Measurements from ENCODE around the gene ARFGEF3.

The ARFGEF3 gene

GRCh38 chr6:138372711-138373463 is 211.1 kb downstream of the ARFGEF3 start:
- no peak for DNase-seq

DNA sequence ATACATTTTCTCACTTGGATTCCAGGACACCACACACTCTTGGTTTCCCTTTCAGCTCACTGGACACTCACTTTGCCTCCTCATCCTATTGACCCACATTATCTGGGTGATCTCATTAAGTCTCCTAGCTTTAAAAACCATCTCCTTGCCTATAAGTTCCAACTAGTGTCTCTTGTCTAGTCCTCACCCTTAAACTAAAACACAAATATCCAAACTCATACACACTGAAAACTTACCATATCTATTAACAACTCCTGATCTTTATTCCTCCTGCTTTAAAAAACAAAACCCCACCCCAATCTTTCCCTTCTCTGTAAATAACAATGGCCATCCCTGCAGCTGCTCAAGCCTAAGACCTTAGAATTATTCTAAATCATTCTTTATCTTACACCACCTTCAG is 212.5 kb downstream of the ARFGEF3 start:
- DNase-seq = no peak

GRCh38 chr6:138374815-138375214 is 213.1 kb downstream of the ARFGEF3 start:
- DNase-seq = no peak

DNA sequence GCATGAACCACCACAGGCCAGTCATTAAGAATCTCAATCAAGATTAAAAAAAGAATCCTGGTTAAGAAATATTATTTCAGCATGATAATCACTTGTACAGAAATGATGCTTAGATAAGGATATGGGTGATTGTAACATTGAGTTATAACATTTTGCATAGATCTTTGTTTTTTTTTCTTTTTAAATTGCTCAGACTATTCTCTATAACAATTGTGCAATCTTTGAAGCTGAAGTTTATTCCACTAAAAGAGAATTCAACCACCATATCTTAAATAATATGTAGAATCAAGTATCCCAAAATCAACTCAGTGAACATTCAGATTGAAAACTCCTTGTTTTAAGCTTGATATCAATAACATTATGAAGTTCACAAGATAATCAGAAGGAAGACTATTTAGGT is 215.3 kb downstream of the ARFGEF3 start:
- no peak for DNase-seq

GRCh38 chr6:138377844-138378243 is 216.1 kb downstream of the ARFGEF3 start, which contains the start of gene SMIM28:
TSS of gene SMIM28 (plus strand) at chr6:138377905. CDS start at chr6:138378073, 168 bp downstream.
- DNase-seq = no peak

DNA sequence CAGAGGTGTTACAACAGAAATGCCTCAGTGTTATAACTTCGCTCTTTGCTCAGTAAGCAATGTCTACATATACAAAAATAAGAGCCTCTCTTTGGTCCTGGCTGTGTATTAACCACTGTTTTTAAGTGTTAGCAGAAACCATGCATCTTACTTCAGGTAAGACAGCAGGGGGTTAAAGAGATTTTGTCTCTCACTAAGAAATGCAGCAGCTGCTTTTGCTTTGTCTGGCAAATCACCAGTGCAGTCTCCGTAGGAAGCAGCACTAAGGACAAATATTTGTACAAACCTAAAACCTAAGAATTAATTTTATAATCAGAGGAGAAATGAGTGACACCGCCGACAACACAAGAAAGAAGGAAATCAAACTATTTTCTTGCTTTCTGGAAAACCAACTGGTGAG is 216.7 kb downstream of the ARFGEF3 start:
- DNase-seq = no peak

DNA sequence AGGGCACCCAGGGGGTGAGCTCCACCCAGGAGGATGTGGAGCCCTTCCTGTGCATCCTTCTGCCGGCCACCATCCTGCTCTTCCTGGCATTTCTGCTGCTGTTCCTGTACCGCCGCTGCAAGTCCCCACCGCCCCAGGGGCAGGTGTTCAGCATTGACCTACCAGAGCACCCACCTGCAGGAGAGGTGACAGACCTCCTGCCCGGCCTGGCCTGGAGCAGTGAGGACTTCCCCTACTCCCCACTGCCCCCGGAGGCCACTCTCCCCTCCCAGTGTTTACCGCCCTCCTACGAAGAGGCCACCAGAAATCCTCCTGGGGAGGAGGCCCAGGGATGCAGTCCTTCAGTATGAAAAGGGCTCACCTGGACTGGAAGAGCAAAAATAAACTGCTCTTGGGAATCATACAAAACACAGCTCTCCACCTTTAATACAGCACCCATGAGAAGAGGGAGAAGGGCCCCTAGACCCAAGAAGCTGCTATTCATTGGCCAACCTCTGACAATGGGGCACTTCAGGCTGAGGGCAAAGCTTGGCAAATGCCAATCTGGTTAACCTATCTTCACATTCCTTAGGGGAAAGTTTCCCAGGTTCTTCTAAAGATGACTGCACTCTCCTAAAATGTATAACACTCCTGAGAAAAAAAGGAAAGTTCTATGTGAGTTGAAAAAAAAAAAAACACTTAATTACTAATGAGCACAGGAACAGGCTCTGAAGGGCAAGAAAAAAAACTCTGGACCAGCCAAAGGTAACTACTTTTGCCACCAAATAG is 220.9 kb downstream of the ARFGEF3 start:
- DNase-seq = no peak

GRCh38 chr6:138383776-138384175 is 222.0 kb downstream of the ARFGEF3 start:
- DNase-seq = no peak

DNA sequence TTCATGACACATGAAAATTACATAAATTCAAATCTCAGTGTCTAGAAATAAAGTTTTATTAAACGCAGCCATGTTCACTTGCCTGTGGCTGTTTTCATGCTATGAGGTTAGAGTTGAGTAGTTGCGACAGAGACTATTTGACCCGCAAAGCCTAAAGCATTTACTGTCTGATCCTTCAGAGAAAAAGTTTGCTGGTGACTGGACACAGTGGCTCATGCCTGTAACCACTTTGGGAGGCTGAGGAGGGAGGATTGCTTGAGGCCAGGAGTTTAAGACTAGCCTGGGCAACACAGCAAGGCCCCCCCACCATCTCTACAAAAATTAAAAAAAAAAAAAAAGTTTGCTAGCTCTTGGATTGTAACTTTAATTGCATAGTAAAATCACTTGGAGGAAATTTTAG is 225.2 kb downstream of the ARFGEF3 start:
- no peak for DNase-seq

- no peak for DNase-seq
Observed at GRCh38 chr6:138387577-138388368, 226.0 kb downstream of the ARFGEF3 start.

DNA sequence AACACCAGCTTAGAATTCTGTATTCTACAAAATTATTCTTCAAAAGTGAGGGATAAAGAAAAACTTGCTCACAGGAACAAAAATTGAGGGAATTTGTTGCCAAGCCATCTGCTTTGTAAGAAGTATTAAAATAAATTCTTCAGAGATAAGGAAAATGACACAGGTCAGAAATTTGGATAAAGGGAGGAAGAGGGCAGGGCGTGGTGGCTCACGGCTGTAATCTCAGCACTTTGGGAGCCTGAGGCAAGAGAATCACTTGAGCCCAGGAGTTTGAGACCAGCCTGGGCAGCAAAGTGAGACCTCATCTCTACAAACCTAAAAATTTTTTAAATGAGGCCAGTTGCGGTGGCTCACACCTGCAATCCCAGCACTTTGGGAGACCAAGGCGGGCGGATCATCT is 227.8 kb downstream of the ARFGEF3 start:
- DNase-seq = no peak

All from GDM1 (cell line).